ENCODE results near the gene MANEA.
"Not testable (repeated sequence)": the region's sequence is repeated elsewhere in the genome, so short reads cannot be mapped to it uniquely, and the experiment has no call there.

Gene MANEA

DNA sequence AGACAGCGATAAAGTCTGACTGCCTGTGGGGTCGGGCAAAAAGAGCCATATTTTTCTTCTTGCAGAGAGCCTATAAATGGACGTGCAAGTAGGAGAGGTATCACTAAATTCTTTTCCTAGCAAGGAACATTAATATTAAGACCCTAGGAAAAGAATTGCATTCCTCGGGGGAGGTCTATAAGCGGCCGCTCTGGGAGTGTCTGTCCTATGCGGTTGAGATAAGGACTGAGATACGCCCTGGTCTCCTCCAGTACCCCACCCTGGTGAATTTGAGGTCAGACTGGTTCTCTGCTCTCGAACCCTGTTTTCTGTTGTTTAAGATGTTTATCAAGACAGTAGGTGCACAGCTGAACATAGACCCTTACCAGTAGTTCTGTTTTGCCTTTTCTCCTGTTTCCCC is 6.9 kb downstream of the MANEA start:
- DNase-seq (ENCODE audit: low read depth in 2 of 2), result not testable (repeated sequence)

- DNase-seq (ENCODE audit: low read depth in 2 of 2), result no peak
These were observed 10.7 kb downstream of the MANEA start for GRCh38 chr6:95587989-95588388.

DNA sequence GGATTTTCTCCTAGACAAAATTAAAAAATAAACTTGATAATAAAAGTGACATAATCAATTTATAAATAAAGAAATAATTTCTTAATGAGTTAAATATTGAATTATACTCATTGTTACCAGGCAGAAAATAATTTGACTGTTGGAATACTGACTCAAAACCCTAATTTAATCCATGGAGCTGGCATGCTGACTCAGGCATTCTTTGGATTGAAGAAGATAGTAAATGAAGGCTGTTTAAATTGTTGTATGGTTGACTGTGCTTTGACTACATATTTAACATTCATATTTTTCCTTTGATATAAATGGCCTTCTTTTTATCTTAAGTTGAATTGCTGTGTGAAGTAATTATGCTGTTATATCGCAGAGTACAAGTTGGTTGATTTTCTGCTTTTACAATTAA is 11.7 kb downstream of the MANEA start:
- DNase-seq (ENCODE audit: low read depth in 2 of 2), result no peak

- no peak for DNase-seq (ENCODE audit: low read depth in 2 of 2)
These were observed 12.7 kb downstream of the MANEA start for GRCh38 chr6:95589826-95590570.

- DNase-seq (ENCODE audit: low read depth in 2 of 2), result no peak
These were observed 15.7 kb downstream of the MANEA start for GRCh38 chr6:95593025-95593424.

DNA sequence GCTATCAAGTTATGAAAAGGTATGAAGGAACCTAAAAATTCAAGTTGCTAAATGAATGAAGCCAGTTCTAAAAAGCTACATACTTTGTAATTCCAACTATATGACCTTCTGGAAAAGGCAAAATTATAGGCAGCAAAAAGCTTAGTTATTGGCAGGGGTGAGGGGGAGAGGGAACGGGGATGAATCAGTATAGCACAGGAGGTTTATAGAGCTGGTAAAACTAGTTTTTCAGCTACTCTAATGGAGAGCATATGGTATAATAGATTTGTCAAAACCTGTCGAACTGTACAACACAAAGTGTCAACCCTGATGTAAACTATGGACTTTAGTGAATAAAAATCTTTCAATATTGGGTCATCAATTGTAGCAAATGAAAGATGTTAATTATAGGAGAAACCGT is 18.7 kb downstream of the MANEA start:
- DNase-seq (ENCODE audit: low read depth in 2 of 2), result no peak

DNA sequence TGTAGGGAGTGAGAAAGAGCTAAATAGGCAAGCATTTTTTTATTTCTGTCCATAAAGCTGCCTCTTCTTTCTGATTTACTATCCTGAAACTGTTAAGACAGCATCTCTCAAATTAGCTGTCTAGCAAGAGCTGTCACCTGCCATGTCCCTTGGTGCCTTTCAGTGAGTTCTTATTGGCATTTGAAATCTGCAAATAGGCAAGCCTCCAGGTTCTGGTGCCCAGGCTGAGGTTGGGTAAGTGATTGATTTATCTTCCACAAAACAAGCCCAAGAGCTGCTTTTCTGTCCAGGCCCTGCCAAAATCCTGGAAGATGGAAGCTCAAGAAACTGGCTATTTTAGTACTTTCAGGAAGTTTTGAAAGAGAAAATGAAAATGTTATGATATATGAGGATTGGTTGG is 22.4 kb downstream of the MANEA start:
- DNase-seq (ENCODE audit: low read depth in 2 of 2), result no peak

GRCh38 chr6:95601133-95601532 is 23.8 kb downstream of the MANEA start:
- no peak for DNase-seq (ENCODE audit: low read depth in 2 of 2)

- no peak for DNase-seq (ENCODE audit: low read depth in 2 of 2)
These were observed 36.8 kb downstream of the MANEA start for GRCh38 chr6:95614094-95614493.

GRCh38 chr6:95629551-95629950 is 52.2 kb downstream of the MANEA start:
- no peak for DNase-seq (ENCODE audit: low read depth in 2 of 2)

GRCh38 chr6:95636552-95637431 is 59.5 kb downstream of the MANEA start:
- no peak for DNase-seq (ENCODE audit: low read depth in 2 of 2)

- DNase-seq (ENCODE audit: low read depth in 2 of 2), result no peak
These were observed 71.3 kb downstream of the MANEA start for GRCh38 chr6:95648636-95649035.

- DNase-seq (ENCODE audit: low read depth in 2 of 2), result no peak
These were observed 72.1 kb downstream of the MANEA start for GRCh38 chr6:95649451-95649850.

DNA sequence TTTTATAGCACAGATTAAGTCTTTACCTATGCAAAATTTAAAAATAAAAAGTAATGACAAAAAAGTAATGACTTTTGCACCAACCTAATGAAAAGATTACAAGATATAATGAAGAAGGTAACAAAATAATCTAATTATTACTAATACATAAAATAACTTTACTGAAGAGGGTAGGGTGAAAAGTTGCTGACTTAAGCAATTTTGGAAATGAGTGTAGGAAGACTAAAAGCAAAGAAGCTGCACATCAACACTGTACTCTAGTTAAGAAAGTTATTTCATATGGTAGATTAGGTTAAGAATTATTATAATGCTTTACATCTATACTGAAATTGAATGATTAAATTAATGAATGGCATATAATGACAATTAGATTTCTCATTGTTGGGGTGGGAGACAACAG is 76.8 kb downstream of the MANEA start:
- DNase-seq (ENCODE audit: low read depth in 2 of 2), result no peak

- DNase-seq (ENCODE audit: low read depth in 2 of 2), result no peak
These were observed 81.6 kb downstream of the MANEA start for GRCh38 chr6:95658886-95659285.
